Measurements from ENCODE around the gene MSRB3. TPM values are rescaled to one million over a fixed set of nuclear protein-coding genes. Genes with fewer than 3 reads are reported as not detected.

MSRB3 gene
- total RNA-seq, 1 donor from 2014 or later, result 125 TPM

- Histone ChIP-seq H3K27ac (replicated peaks) (no peak overlapping the region), H3K27me3 (ENCODE audit: low read depth) (no peaks in the 10 kb centered on the region), H3K4me1 (no peaks in the 10 kb centered on the region), H3K36me3 (peaks cover 38% of the 10 kb centered on the region), H3K9me3 (replicated peaks) (no peaks in the 10 kb centered on the region), H3K4me3 (no peak overlapping the region)
- TF ChIP-seq CTCF (IDR thresholded peaks at IDR 0.05; ENCODE audit: borderline replicate concordance), result no peak
- DNase-seq, result no peak
- intact Hi-C loops (cut with micrococcal nuclease), result no loop called here
These were observed 187.5 kb downstream of the MSRB3 start for GRCh38 chr12:65465766-65466547.

GRCh38 chr12:65466911-65467310, 188.4 kb downstream of the MSRB3 start:
- Histone ChIP-seq H3K9me3 (replicated peaks) (no peaks in the 10 kb centered on the region), H3K4me1 (no peaks in the 10 kb centered on the region), H3K27ac (replicated peaks) (no peak overlapping the region), H3K36me3 (peaks cover 30% of the 10 kb centered on the region), H3K4me3 (no peak overlapping the region), H3K27me3 (ENCODE audit: low read depth) (no peaks in the 10 kb centered on the region)
- intact Hi-C loops (cut with micrococcal nuclease), result no loop called here
- TF ChIP-seq CTCF (IDR thresholded peaks at IDR 0.05; ENCODE audit: borderline replicate concordance), result no peak
- no peak for DNase-seq

- H3K36me3 ChIP-seq, result no peaks in the 10 kb centered on the region
- H3K4me3 ChIP-seq, result no peak overlapping the region
- no peak for TF ChIP-seq CTCF (IDR thresholded peaks at IDR 0.05; ENCODE audit: borderline replicate concordance)
- intact Hi-C loops (cut with micrococcal nuclease), result no loop called here
- no peak overlapping the region for H3K27ac ChIP-seq (replicated peaks)
- no peak for DNase-seq
- H3K4me1 ChIP-seq, result no peaks in the 10 kb centered on the region
- no peaks in the 10 kb centered on the region for H3K27me3 ChIP-seq (ENCODE audit: low read depth)
- H3K9me3 ChIP-seq (replicated peaks), result no peaks in the 10 kb centered on the region
These were observed 191.8 kb downstream of the MSRB3 start for GRCh38 chr12:65470256-65470655.

GRCh38 chr12:65472079-65472478, 193.6 kb downstream of the MSRB3 start:
- Histone ChIP-seq H3K9me3 (replicated peaks) (no peaks in the 10 kb centered on the region), H3K27ac (replicated peaks) (no peak overlapping the region), H3K4me1 (no peaks in the 10 kb centered on the region), H3K4me3 (no peak overlapping the region), H3K27me3 (ENCODE audit: low read depth) (no peaks in the 10 kb centered on the region), H3K36me3 (no peaks in the 10 kb centered on the region)
- intact Hi-C loops (cut with micrococcal nuclease), result no loop called here
- no peak for DNase-seq
- TF ChIP-seq CTCF (IDR thresholded peaks at IDR 0.05; ENCODE audit: borderline replicate concordance), result no peak

GRCh38 chr12:65474831-65475230, 196.3 kb downstream of the MSRB3 start:
- intact Hi-C loops (cut with micrococcal nuclease), result no loop called here
- no peak for TF ChIP-seq CTCF (IDR thresholded peaks at IDR 0.05; ENCODE audit: borderline replicate concordance)

More at GRCh38 chr12:65474831-65475230, 196.3 kb downstream of the MSRB3 start:
- H3K4me3 ChIP-seq, result no peak overlapping the region
- peaks cover 4% of the 10 kb centered on the region for H3K4me1 ChIP-seq
- H3K36me3 ChIP-seq, result no peaks in the 10 kb centered on the region
- no peak for DNase-seq
- H3K27me3 ChIP-seq (ENCODE audit: low read depth), result no peaks in the 10 kb centered on the region
- no peak overlapping the region for H3K27ac ChIP-seq (replicated peaks)
- no peaks in the 10 kb centered on the region for H3K9me3 ChIP-seq (replicated peaks)

Measured in left ventricle myocardium inferior (tissue), 1 donor.